Ramos (cell line): Measurements from ENCODE around the gene PRKN.
"Not testable (repeated sequence)": the region's sequence is repeated elsewhere in the genome, so short reads cannot be mapped to it uniquely, and the experiment has no call there.

Experiments used
- in situ Hi-C: fragments of 300-500 bp; cut with MboI; formaldehyde crosslinking; loops from one replicate; pipeline ENCODE4 v1.14.3; 2022; ENCODE audit warnings: low sequenced_read_pairs; ENCODE audit not compliant: unreplicated experiment

The PRKN gene

DNA sequence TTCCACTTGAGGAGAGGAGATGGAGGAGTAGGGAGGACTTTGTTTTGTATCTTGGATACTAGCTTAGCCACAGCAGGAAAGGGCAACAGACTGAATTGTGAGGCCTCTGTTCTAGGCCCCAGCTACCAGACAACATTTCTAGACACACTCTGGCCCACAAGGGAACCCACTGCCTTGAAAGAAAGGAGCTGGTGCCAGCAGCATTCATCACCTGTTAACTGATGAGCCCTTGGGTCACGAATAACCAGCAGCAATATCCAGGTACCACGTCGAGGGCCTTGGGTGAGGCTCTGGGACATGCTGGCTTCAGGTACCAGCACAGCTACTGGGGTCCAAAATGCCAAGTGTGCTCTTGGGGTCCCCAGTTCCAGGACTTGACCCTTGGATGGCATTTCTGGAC lies 165.5 kb downstream of the PRKN start:
- in situ Hi-C loops, result no loop called here

DNA sequence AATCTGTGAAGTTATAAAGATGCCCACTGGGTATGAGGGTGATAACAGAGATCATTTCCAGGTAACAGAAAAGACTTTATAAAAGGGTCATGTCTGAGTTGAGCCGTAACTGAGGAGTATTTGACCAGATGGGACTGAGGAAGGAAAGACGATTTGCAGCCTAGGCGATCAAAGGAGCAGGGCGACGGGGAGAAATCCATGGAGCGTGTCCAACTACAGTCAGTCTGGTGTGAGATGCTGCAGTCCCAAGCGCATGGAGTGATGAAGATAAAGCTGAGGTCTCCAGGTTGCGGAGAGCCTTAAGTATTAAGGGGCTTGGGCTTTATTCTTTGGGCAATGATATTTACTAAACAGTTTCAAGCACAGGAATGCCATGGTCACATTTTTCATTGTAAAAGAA lies 166.7 kb downstream of the PRKN start:
- in situ Hi-C loops, result no loop called here

DNA sequence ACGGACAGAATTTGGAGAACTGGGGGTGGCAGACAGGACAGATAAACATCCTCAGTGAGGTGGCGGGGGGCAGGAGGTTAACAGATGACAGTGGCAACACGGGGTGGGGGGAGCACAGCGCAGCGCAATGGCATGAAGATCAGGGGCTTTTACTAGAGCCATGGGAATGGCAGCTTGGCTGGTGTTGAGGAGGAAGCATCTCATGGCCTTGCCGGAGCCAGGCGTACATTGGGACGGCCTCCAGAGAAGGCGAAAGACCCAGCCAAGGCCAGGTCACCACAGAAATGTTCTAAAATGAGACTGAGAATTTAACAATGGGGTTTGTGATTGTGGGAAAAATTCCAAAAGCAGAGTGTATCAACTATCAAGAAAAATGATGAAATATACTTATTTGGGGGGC lies 173.0 kb downstream of the PRKN start:
- in situ Hi-C loops, result no loop called here

DNA sequence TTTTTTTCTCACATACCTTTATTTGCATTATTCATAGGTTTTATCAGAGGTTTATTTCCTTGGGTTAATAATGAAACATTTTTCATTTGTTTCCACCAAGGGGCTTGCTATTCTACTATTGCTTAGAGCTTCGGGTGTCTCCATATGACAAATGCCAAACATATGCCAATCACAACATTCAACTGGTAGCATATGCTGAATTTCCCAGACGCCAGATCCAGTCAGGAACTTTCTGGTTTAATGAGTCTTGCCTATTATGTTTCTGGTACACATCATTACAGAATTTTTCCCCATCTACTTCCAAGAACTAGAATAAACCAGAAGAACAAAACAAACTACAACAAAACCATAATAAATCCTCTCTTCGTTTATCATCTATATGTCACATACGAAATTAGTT lies 180.7 kb downstream of the PRKN start:
- in situ Hi-C loops, result no loop called here

DNA sequence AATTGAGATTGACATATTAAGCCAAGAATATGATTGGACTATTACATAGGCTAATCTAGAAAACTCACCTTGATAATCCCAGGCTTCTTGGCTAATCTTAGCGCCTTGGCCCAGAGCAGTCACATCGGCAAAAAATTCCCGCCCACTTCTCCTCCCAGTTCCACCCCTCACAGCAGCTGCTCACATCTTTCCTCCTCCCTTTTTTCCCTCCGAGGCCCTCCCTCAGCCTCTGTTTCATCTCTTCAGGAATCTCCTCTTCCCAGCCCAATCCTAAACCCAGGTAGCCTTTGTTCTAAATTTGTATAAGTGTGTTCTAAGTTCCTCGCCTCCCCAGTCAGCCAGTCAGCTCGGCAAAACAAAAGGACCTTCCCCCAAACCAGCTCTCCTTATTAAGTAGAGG lies 184.3 kb downstream of the PRKN start:
- in situ Hi-C loops, result no loop called here

DNA sequence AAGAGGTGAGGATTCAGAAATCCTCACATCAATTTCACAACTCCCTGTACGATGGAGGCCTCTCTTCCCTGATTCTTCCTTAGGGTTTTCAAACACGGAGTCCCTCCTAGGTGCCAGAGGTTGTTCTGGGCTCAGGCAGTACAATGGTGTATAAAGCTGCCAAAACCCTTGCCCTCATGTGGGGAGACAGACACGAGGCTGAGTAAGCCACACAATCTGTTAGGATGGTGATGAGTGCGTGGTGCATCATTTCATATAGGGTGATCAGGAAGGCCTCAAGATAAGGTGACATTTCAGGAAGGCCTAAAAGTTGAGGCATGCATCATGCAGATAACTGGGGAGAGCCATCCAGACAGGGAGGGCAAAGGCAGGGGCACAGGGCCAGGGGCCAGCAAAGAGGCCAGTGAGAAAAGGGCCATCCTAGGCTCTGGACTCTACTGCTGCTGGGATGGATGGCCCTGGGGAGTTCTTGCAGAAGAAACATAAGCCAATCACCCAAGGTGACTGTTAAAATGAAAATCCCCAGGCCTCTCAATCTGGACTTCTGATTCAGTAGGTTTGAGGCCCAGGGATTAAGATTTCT lies 186.5 kb downstream of the PRKN start:
- in situ Hi-C loops, result no loop called here

DNA sequence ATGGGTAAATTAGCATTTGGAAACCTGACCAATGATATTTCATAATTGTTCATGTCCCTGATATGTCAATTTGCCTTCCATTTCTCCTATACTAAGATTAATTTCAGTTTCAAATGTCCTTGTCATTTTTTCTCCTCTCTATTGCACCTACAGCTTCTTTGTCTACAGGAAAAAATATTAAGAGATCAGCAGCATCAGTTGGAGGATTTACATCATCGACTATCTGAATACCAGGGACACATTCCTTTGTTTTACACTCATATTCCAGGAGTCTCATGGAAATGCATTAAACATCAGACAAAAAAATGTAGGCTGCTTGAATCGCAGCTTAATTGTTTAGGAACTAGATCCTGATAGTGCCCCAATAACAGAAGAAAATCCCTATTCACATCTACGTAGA lies 188.2 kb downstream of the PRKN start:
- in situ Hi-C loops, result no loop called here

DNA sequence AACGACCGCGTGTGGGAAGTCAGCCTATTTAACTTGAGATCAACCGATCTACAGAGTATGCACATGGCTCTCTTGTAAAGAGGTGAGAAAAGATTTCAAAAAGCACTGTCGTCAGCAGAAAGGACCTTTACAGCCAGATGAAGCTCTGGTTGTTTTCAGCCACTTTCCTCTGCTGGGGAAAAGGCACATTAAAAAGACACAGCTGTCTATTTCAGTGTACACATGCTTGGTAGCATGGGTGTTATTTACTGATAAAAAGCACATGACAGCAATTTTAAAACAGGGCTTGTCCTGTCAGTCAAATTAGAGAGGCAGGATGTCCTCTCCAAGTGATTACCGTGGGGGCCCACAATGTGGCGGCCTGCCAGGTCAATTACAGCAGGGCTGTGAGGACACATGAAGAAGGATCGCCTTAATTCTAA lies 188.9 kb downstream of the PRKN start:
- in situ Hi-C loops, result no loop called here

DNA sequence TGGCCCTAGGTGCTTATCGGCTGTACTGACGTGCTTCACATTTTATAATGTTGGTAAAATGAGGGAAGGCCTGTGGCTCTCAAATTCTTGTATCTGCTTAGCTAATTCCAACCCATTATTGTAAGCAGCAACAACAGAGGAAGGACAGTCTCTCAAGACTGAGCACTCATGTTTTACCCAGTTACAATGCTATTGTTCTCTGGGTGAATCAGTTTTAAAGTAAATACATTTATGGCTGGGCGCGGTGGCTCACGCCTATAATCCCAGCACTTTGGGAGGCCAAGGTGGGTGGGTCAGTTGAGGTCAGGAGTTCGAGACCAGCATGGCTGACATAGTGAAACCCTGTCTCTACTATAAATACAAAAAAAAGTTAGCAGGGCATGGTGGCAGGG lies 194.6 kb downstream of the PRKN start:
- in situ Hi-C loops, result no loop called here

DNA sequence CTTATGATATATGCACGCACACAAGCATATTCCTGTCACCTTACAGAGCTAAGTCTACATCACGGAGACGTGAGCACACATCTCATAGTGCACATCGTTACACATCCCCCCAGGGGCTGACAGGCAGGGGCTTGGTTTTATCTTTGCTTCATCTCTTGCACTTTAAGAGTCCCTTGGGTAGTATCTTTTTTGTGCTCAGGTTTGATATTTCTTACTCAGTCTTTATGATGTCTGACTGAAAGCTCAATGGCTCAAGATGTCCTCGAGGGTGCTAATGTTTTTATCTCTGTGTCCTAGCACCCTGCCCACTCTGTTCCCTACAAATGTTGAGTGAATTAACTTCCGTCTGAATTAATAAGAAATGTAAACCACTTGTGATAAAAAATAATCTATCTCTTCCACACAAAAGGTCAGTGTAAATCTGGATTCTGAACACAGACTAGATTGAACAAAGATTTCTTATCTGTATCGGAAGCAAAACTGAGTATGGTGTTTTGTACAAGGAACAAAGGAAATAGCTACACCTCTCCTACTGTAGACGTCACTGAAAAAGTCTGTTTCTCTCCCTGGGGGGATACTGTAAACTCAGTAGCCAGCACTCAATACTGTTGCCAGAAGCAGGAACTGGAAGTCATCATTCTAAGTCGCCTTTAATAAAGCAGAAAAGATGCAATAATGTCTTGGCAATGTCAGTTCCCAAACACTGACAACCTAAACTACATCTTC lies 195.1 kb downstream of the PRKN start:
- in situ Hi-C loops, result no loop called here

DNA sequence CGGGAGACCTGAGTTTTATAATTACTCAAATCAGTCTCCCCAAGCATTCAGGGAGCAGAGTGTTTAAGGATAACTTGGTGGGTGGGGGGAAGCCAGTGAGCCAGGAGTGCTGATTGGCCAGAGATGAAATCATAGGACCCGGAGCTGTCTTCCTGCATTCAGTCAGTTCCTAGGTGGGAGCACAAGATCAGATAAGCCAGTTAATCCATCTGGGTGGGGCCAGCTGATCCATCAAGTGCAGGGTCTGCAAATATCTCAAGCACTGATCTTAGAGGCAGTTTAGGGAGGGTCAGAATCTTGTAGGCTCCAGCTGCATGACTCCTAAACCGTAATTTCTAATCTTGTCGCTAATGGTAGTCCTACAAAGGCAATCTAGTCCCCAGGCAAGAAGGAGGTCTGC lies 196.2 kb downstream of the PRKN start:
- in situ Hi-C loops, result not testable (repeated sequence)

DNA sequence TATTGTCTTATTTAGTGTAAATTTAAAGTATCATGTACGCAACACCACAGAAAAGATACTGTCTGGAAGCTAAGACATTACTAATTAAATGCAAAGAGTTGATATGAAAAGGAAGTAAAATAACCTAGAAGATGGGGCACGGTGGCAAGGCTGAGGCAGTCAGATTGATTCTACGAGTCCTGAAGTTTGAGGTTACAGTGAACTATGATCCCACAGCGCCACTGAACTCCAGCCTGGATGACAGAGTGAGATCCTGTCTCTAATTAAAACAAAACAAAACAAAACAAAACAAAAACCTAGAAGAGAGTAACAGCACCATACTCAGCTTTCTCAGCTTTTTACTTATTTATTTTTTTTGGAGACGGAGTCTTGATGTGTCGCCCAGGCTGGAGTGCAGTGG lies 199.0 kb downstream of the PRKN start:
- in situ Hi-C loops, result no loop called here

DNA sequence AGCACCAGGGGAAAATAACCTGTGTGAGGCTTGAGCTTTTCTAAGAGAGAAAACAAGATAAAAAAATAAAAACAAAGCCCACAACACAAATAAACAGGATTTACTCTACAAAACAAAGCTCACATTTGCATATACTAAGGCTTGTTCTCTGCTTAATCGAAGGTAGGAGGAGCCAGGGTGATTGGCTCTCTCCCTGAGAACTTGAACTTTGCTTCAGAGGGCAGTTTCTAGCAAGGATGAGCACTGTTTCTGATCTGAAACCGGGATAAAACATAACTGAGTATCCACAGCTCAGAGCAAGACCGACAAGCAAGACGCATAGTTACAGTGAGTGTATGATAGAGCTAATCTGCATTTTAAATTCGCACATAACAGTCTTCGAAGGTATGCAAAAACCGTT lies 200.6 kb downstream of the PRKN start:
- in situ Hi-C loops, result no loop called here

DNA sequence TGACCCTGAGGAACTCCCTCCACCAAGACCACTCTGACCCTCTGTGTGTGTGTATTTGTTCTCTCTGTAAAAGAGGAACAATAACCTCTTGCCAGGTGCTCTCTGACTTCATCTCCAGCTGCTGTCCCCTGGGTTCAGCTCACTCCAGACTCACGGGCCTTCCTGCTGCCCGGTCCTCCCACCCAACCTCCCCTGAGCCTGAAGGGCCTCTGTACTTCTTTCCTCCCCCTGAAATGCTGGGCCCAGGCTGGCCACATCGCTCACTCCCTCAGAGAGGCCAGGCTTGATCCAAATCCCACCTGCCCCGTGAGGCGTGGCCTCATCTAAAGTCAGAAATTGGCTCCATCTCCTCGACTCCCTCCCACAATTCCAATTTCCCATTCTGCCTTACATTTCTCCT lies 202.4 kb downstream of the PRKN start:
- in situ Hi-C loops, result no loop called here

DNA sequence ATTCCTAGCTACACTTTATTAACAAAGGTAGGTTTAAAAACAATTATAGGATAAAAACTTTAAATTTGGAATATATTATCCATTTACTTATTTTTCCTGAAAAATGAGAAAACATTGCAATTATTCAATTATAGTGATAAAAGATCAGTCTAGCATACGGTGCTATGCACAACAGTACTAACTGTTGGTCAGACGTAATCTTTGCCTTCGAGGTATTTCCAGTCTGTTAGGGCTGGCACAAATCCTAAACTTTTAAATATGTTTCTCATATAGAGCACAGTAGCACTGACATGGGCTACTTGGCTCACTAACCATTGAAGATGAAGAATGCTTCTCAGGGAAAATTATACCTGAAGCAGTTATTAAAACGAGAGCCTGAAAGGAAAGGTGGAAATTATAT lies 214.8 kb downstream of the PRKN start:
- in situ Hi-C loops, result no loop called here

DNA sequence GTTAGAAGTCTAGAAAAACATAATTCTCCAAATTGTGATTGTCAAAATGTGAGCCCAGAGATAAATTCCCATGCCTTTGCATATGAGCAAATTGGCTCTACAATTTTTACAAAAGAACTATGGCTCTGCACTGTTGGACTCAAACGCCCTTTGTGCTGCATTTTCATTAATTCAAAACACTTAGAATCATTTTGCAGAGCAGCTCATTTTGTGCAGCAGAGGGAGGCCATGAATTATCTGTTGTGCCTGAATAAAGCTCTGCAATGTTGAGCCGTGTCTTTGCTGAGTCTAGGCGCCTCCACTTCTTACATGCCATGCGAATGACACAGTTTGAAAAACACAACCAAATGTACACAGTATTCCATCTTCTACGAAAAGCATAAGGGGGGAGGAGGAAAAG lies 230.2 kb downstream of the PRKN start:
- in situ Hi-C loops, result no loop called here

DNA sequence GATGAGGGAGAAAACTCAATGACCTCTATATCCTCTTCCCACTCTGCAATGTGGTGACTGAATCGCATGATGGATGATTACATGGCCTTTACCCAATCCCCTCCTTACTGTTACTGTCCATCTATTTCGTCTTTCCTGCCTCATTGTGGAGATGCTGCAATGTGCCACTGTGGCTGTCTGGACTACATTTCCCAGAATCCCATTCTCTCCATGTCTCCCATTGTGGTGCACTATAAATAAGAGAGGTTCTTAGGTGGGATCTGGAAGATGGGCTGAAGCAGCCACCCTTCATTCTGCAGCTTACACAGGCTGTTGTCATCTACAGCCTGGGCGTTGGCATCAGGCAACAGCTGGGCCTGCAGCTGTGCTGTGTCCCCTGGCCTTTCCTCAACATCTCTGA lies 233.6 kb downstream of the PRKN start:
- in situ Hi-C loops, result no loop called here

DNA sequence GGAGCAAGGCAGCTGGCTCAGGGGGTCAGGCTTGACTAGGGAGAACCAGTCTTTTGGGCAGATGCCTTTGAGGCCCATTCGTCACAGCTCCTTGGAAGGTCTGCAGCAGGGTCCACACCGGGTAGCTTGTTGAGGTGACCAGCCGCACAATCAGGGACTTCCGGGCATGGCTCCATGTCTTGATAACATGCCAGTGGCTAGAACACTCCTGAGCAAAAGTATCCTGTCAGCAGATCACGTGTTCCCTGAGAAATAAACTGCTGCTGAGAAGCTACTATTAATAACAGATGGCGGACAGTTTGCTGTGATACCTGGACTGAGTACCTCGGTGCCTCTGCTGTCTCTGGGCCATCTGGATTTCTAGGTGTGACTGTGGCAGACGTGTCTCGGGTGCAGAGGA lies 235.9 kb downstream of the PRKN start:
- in situ Hi-C loops, result no loop called here

DNA sequence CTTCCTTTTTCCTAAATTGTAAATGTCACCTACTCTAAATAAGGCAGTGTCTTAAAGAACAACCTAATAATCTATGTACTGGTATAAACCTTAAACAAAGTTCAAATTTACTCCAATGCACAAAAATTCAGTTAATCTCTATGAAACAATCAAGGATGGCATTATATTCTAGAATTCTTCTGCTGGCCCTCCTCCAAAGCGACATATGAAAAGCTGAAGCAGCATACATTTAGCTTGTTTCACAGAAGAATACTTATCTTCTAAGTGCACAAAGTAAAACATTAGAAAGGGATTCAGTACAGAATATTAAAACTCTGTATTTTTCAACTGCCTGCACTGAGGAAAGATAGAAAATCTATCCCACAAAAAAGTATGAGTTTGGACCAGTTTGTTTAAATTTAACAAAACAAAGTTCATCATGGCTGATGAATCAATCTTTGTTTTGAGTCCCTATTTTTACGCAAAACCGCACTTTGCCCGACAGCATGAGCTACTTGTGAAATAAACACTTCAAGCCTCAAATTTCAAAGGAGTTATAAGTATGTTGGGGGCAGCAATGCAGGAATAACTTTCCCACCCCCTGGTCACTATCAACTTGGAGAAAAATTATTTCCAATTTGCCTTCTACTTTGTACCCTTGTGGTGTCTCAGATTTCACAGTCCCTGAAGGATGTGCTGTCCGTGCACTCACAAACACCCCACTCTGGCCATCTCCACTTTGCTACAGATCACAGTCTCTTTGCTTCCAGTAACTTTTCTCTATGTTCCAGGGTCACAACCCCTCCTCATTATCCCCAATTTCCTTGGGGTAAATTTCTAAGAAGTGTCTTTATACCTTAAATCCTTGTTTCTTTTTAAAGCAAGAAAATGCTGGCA lies 238.2 kb downstream of the PRKN start:
- in situ Hi-C loops, result no loop called here

DNA sequence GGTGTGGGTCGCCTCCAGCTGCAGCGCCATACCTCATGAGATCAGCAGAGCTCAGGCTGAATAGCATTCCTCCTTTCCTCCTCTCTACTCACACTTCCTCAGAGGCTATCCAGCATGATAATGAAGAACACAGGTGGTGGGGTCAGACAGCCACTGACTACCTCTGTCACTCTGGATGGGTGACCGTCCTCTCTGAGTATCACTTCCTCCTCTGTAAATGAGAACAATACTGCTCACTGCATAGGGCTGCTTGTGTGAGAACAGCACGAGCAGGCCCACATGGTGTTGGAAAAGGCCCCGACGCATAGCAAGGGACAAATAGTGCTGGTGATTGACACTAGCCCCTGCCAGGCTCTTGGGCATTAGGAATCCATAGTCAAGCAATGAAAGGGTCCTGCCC lies 239.1 kb downstream of the PRKN start:
- in situ Hi-C loops, result no loop called here

DNA sequence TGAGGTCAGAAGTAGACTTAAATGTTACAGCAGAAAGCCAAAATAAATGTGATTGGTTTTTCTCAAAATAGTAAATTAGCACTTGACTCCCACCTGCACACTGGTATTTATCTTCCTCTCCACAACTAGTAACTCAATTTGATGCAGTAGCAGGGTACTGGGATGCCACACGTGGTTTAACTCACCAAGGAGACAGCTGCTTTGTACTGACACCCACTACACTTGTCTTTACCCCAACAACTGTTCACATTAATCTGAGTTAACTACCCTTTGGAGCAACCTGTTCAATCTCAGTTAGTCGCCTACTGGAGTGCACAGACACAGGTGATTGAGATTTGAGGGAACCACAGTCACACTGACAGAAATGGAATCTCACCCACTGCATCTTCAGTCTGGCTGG lies 242.1 kb downstream of the PRKN start:
- in situ Hi-C loops, result no loop called here
